ENCODE measurements around the gene PTGES. TPM values are rescaled to one million over a fixed set of nuclear protein-coding genes. Genes with fewer than 3 reads are reported as not detected.

PTGES gene
- total and polyA plus RNA-seq, 10 of the 15 experiments (the other 5 are each of a cell fraction or from before 2014, with no cell fraction given), result 0.57 TPM; not detected in 9

GRCh38 chr9:129755151-129755550, 2.3 kb upstream of the PTGES start:
- POLR2A ChIA-PET, result no interaction called here
- H3K4me2 ChIP-seq (ENCODE audit: control insufficient read depth, insufficient read depth), result no peak overlapping the region

GRCh38 chr9:129751841-129752801, 721 bp downstream of the PTGES start:
- CTCF ChIA-PET, result interaction anchor here (1.5 kb wide), 1 partner anchor 38 kb away, joined by 5 read pairs; no protein-coding TSS in a partner anchor
- Histone ChIP-seq H3K9ac (ENCODE audit: control insufficient read depth, insufficient read depth, low read length) (no peak overlapping the region), H3K36me3 (ENCODE audit: control insufficient read depth in 2 of 2, insufficient read depth in 2 of 2, low read length in 1 of 2) (no peaks in the 10 kb centered on the region), H3K27ac (ENCODE audit: control insufficient read depth, insufficient read depth) (no peak overlapping the region), H2AFZ (ENCODE audit: control insufficient read depth, low read depth, low read length) (no peak overlapping the region), H4K20me1 (ENCODE audit: control insufficient read depth, insufficient read depth) (no peaks in the 10 kb centered on the region), H3K79me2 (ENCODE audit: control insufficient read depth, insufficient read depth, low read length) (no peaks in the 10 kb centered on the region), H3K4me2 (ENCODE audit: control insufficient read depth, insufficient read depth) (no peak overlapping the region), H3K27me3 (replicated peaks in 1 of 2; ENCODE audit: control insufficient read depth in 2 of 2, insufficient read depth in 2 of 2, low read length in 1 of 2) (no peaks in the 10 kb centered on the region; a peak in 2 of 4 replicates), H3K4me3 (no peak overlapping the region), H3K9me3 (replicated peaks; ENCODE audit: control insufficient read depth, insufficient read depth, low read length) (no peaks in the 10 kb centered on the region), H3K4me1 (ENCODE audit: control insufficient read depth, insufficient read depth, low read length) (peaks cover 3% of the 10 kb centered on the region; the same call in 1 of the 2 replicates)
- SMC1A ChIA-PET (ENCODE audit: uncharacterized antibody, unreplicated experiment), result no interaction called here
- RAD21 ChIA-PET (ENCODE audit: unreplicated experiment), result no interaction called here
- ATAC-seq (no peak), FAIRE-seq (no peak), DNase-seq (ENCODE audit: low read depth, low spot score) (no peak)
- intact Hi-C loops (cut with micrococcal nuclease; ENCODE audit: unreplicated experiment) (no loop called here), in situ Hi-C loops (cut with MboI) (no loop called here)
- TF ChIP-seq MLLT1 (IDR thresholded peaks at IDR 0.05) (no peak), GABPA (IDR thresholded peaks at IDR 0.05; ENCODE audit: low read depth) (no peak), ETV6 (conservative IDR thresholded peaks at IDR 0.05 in 1 of 2, IDR thresholded peaks at IDR 0.05 in 1 of 2; ENCODE audit: borderline replicate concordance in 1 of 2, low read depth in 1 of 2) (no peak), NR2F1 (conservative IDR thresholded peaks at IDR 0.05) (no peak), MYB (IDR thresholded peaks at IDR 0.05; ENCODE audit: borderline replicate concordance, low read depth, low read length) (no peak), RUNX3 (IDR thresholded peaks at IDR 0.05; ENCODE audit: low read length) (no peak), SMARCA5 (IDR thresholded peaks at IDR 0.05) (no peak), HDAC2 (IDR thresholded peaks at IDR 0.05) (no peak), CBX5 (IDR thresholded peaks at IDR 0.05; ENCODE audit: low read depth) (no peak)
- BruUV-seq (replicated peaks), result no TSS peak
- 46% methylated on average over 30 of the region's 31 CpGs for WGBS (ENCODE audit: insufficient coverage, insufficient replicate concordance, low lambda C conversion rate, missing lambda C conversion rate)
- POLR2A ChIA-PET, result interaction anchor here (0.6 kb wide), 1 partner anchor 31 kb away, joined by 3 read pairs; no protein-coding TSS in a partner anchor

More at GRCh38 chr9:129755151-129755550, 2.3 kb upstream of the PTGES start:
- no peak overlapping the region for H3K9ac ChIP-seq (ENCODE audit: control insufficient read depth, insufficient read depth, low read length)
- no peak overlapping the region for H2AFZ ChIP-seq (ENCODE audit: control insufficient read depth, low read depth, low read length)
- ChIA-PET CTCF (interaction anchor here (1.9 to 2.2 kb wide), 2 partner anchors 17 to 28 kb away, joined by 6 to 8 read pairs; no protein-coding TSS in a partner anchor), RAD21 (ENCODE audit: unreplicated experiment) (no interaction called here), SMC1A (ENCODE audit: uncharacterized antibody, unreplicated experiment) (interaction anchor here (0.9 kb wide), 1 partner anchor 17 kb away, joined by 3 read pairs; no protein-coding TSS in a partner anchor)
- no peaks in the 10 kb centered on the region; a peak in 2 of 4 replicates for H3K27me3 ChIP-seq (replicated peaks in 1 of 2; ENCODE audit: control insufficient read depth in 2 of 2, insufficient read depth in 2 of 2, low read length in 1 of 2)
- intact Hi-C loops (cut with micrococcal nuclease; ENCODE audit: unreplicated experiment), result no loop called here
- no peaks in the 10 kb centered on the region for H3K9me3 ChIP-seq (replicated peaks; ENCODE audit: control insufficient read depth, insufficient read depth, low read length)
- in situ Hi-C loops (cut with MboI), result no loop called here
- no peaks in the 10 kb centered on the region for H3K79me2 ChIP-seq (ENCODE audit: control insufficient read depth, insufficient read depth, low read length)
- ATAC-seq (no peak), FAIRE-seq (no peak), DNase-seq (ENCODE audit: low read depth, low spot score) (no peak)
- no peaks in the 10 kb centered on the region for H3K36me3 ChIP-seq (ENCODE audit: control insufficient read depth in 2 of 2, insufficient read depth in 2 of 2, low read length in 1 of 2)
- peaks cover 5% of the 10 kb centered on the region; the same call in 1 of the 2 replicates for H3K4me1 ChIP-seq (ENCODE audit: control insufficient read depth, insufficient read depth, low read length)
- WGBS (ENCODE audit: insufficient coverage, insufficient replicate concordance, low lambda C conversion rate, missing lambda C conversion rate), result 41% methylated on average over 5 of the region's 5 CpGs
- no peak overlapping the region for H3K27ac ChIP-seq (ENCODE audit: control insufficient read depth, insufficient read depth)
- no peak overlapping the region for H3K4me3 ChIP-seq
- no peaks in the 10 kb centered on the region for H4K20me1 ChIP-seq (ENCODE audit: control insufficient read depth, insufficient read depth)
- TF ChIP-seq SREBF2 (IDR thresholded peaks at IDR 0.05; ENCODE audit: low read length) (no peak), RAD21 (IDR thresholded peaks at IDR 0.05; ENCODE audit: insufficient read depth, low read depth, low read length) (no peak), CREB1 (IDR thresholded peaks at IDR 0.05; ENCODE audit: low read depth) (no peak)
- no TSS peak for BruUV-seq (replicated peaks)

Data from GM12878 (cell line).